Astrocyte of the hippocampus (primary cell): ENCODE results near the gene RNF217.
A peak's percentile ranks its signal among the peaks of the same experiment; 100 is the strongest.

Source experiments
- DNase-seq: peaks from one replicate; pipeline ENCODE4 v3.0.0; 2011; ENCODE audit warnings: low read depth, low spot score

The RNF217 gene

GRCh38 chr6:125099211-125100073 lies 137.2 kb downstream of the RNF217 start:
- DNase-seq: peak; percentile 90

- DNase-seq: no peak
Measured at GRCh38 chr6:125100074-125100652, 137.9 kb downstream of the RNF217 start.

GRCh38 chr6:125101128-125101527 lies 138.9 kb downstream of the RNF217 start:
- no peak for DNase-seq

GRCh38 chr6:125101631-125102030 lies 139.4 kb downstream of the RNF217 start:
- DNase-seq: peak; percentile 39

GRCh38 chr6:125102411-125102810 lies 140.2 kb downstream of the RNF217 start:
- DNase-seq: no peak

GRCh38 chr6:125102891-125103290 lies 140.7 kb downstream of the RNF217 start:
- peak; percentile 89 for DNase-seq

GRCh38 chr6:125104425-125104824 lies 142.2 kb downstream of the RNF217 start:
- peak; percentile 80 for DNase-seq

- DNase-seq: no peak
Measured at GRCh38 chr6:125107048-125107447, 144.8 kb downstream of the RNF217 start.

- DNase-seq: no peak
Measured at GRCh38 chr6:125107896-125108295, 145.7 kb downstream of the RNF217 start.

GRCh38 chr6:125110056-125110455 lies 147.8 kb downstream of the RNF217 start:
- no peak for DNase-seq

GRCh38 chr6:125111219-125111983 lies 149.2 kb downstream of the RNF217 start:
- no peak for DNase-seq

- no peak for DNase-seq
Measured at GRCh38 chr6:125112934-125113333, 150.7 kb downstream of the RNF217 start.

GRCh38 chr6:125114248-125114858 lies 152.1 kb downstream of the RNF217 start:
- DNase-seq: peak; percentile 66

- DNase-seq: no peak
Measured at GRCh38 chr6:125116170-125116569, 153.9 kb downstream of the RNF217 start.

GRCh38 chr6:125116710-125117109 lies 154.5 kb downstream of the RNF217 start:
- DNase-seq: no peak

- DNase-seq: peak; percentile 8
Measured at GRCh38 chr6:125117818-125118217, 155.6 kb downstream of the RNF217 start.

- DNase-seq: no peak
Measured at GRCh38 chr6:125120054-125120590, 157.9 kb downstream of the RNF217 start.

GRCh38 chr6:125121894-125122293 lies 159.7 kb downstream of the RNF217 start:
- no peak for DNase-seq

GRCh38 chr6:125123051-125123450 lies 160.8 kb downstream of the RNF217 start:
- no peak for DNase-seq

GRCh38 chr6:125123468-125124048 lies 161.3 kb downstream of the RNF217 start:
- no peak for DNase-seq

- DNase-seq: peak; percentile 57
Measured at GRCh38 chr6:125124049-125124669, 161.9 kb downstream of the RNF217 start.
